Endothelial cell of umbilical vein (primary cell): Measurements from ENCODE around the gene ALDH1L1. TPM values are rescaled to one million over a fixed set of nuclear protein-coding genes. Genes with fewer than 3 reads are reported as not detected.

Experiments
- BruUV-seq: library from RNA; stranded (reverse); fragments of 400-500 nt; replicated peaks from 2 replicates; lab custom pipeline; 2021; lab: Mats Ljungman, UMichigan
- CTCF ChIA-PET: fragments of 300-600, 350-600 bp; sonication (Branson Sonifier 250); formaldehyde crosslinking; loops from one replicate; lab custom pipeline; 2021; ENCODE audit warnings: antibody characterized with exemption, inconsistent platforms; lab: Charles Lee
- POLR2A ChIA-PET: fragments of 300-600, 350-600 bp; sonication (Branson Sonifier 250); formaldehyde crosslinking; loops from one replicate; lab custom pipeline; 2021; ENCODE audit warnings: antibody characterized with exemption, inconsistent platforms; lab: Charles Lee
- DNase-seq: peaks from one replicate; pipeline ENCODE4 v3.0.0-alpha.2; 2011; ENCODE audit warnings: low read depth, low spot score
- FAIRE-seq: peaks from 2 replicates; lab custom pipeline; 2011; peaks lifted over from hg19 to GRCh38; lab: Jason Lieb, UNC
- H2AFZ ChIP-seq: 2 replicates; pipeline ENCODE4 v1.6.0; 2012; ENCODE audit warnings: low read depth, low read length, control low read depth, inconsistent platforms
- H3K27ac ChIP-seq: 2 replicates; pipeline ENCODE4 v1.5.1; 2011; ENCODE audit warnings: low read depth, mild to moderate bottlenecking, control low read depth, low read length, moderate library complexity; ENCODE audit not compliant: insufficient read depth
- H3K27me3 ChIP-seq, 2 experiments: 2 replicates each; pipeline versions ENCODE4 v1.6.0 to v1.6.1; 2011; ENCODE audit warnings: low read length in 2 of 2, mixed read lengths in 1 of 2; ENCODE audit not compliant: control insufficient read depth in 2 of 2, insufficient read depth in 2 of 2
- H3K36me3 ChIP-seq, 2 experiments: 2 replicates in 1 of 2; 3 replicates in 1 of 2; pipeline ENCODE4 v1.5.1; 2011; ENCODE audit warnings: low read length in 2 of 2, mild to moderate bottlenecking in 1 of 2, moderate library complexity in 1 of 2; ENCODE audit not compliant: control insufficient read depth in 2 of 2, insufficient read depth in 2 of 2; ENCODE audit errors: extremely low read depth in 1 of 2
- H3K4me1 ChIP-seq: 3 replicates; pipeline ENCODE4 v1.5.1; 2011; ENCODE audit warnings: mild to moderate bottlenecking, low read length; ENCODE audit not compliant: control insufficient read depth, insufficient read depth; ENCODE audit errors: extremely low read depth
- H3K4me2 ChIP-seq: 2 replicates; pipeline ENCODE4 v1.6.1; 2011; ENCODE audit warnings: low read length, control low read depth, mixed read lengths; ENCODE audit not compliant: insufficient read depth
- H3K4me3 ChIP-seq, 3 experiments: fragments of 200-600 bp in 1 of 3; sonication (generic), shearing (Covaris generic) in 1 of 3; replicated peaks in 1 of 3; 2 replicates each; pipeline ENCODE4 v1.5.1; 2011 to 2016; ENCODE audit warnings: control low read depth in 3 of 3, low read length in 3 of 3, mild to moderate bottlenecking in 2 of 3, inconsistent platforms in 1 of 3, low read depth in 1 of 3, moderate library complexity in 1 of 3; ENCODE audit not compliant: insufficient read depth in 1 of 3
- H3K79me2 ChIP-seq: 2 replicates; pipeline ENCODE4 v1.6.0; 2012; ENCODE audit warnings: low read length, inconsistent platforms; ENCODE audit not compliant: control insufficient read depth, insufficient read depth
- H3K9ac ChIP-seq: replicated peaks from 2 replicates; pipeline ENCODE3; 2011; ENCODE audit warnings: low read length, control low read depth; ENCODE audit not compliant: insufficient read depth; ENCODE audit errors: extremely low read depth
- H3K9me1 ChIP-seq: replicated peaks from 3 replicates; pipeline ENCODE4 v1.6.0; 2011; ENCODE audit warnings: mild to moderate bottlenecking, low read length; ENCODE audit not compliant: control insufficient read depth, insufficient read depth; ENCODE audit errors: extremely low read depth
- H3K9me3 ChIP-seq: replicated peaks from 2 replicates; pipeline ENCODE4 v1.5.1; 2012; ENCODE audit warnings: low read length, inconsistent platforms; ENCODE audit not compliant: control insufficient read depth, insufficient read depth
- H4K20me1 ChIP-seq: replicated peaks from 2 replicates; pipeline ENCODE3; 2011; ENCODE audit warnings: mild to moderate bottlenecking, low read length; ENCODE audit not compliant: control insufficient read depth, insufficient read depth; ENCODE audit errors: extremely low read depth
- EZH2 ChIP-seq: IDR thresholded peaks from 2 replicates; pipeline ENCODE4 v1.6.1; 2012; ENCODE audit warnings: borderline replicate concordance, low read depth, mild to moderate bottlenecking, moderate library complexity, low read length, inconsistent platforms; ENCODE audit not compliant: severe bottlenecking
- FOS ChIP-seq: IDR thresholded peaks from 2 replicates; pipeline ENCODE4 v1.6.1; 2011; ENCODE audit warnings: mild to moderate bottlenecking, low read length, moderate library complexity, borderline replicate concordance; ENCODE audit not compliant: insufficient read depth
- GATA2 ChIP-seq: IDR thresholded peaks from 2 replicates; pipeline ENCODE4 v1.7.0; 2011; ENCODE audit warnings: low read depth, mild to moderate bottlenecking, moderate library complexity, mixed read lengths, low read length; ENCODE audit not compliant: insufficient read length, insufficient read depth
- JUN ChIP-seq: IDR thresholded peaks from 2 replicates; pipeline ENCODE4 v1.6.1; 2011; ENCODE audit warnings: borderline replicate concordance, low read depth; ENCODE audit not compliant: insufficient read length, insufficient read depth
- MYC ChIP-seq: IDR thresholded peaks from one replicate; pipeline ENCODE4 v1.6.1; 2011; ENCODE audit warnings: mild to moderate bottlenecking, low read depth, low read length
- POLR2A ChIP-seq: IDR thresholded peaks from 2 replicates; pipeline ENCODE4 v1.6.1; 2012; ENCODE audit warnings: low read depth, mild to moderate bottlenecking, control low read depth, low read length
- POLR2AphosphoS5 ChIP-seq: IDR thresholded peaks from 2 replicates; pipeline ENCODE4 v1.6.1; 2012; ENCODE audit warnings: low read depth, mild to moderate bottlenecking, control low read depth, low read length, moderate library complexity; ENCODE audit not compliant: insufficient read depth
- dilution Hi-C: fragments of 300-500 bp; cut with MboI; formaldehyde crosslinking; loops from one replicate; pipeline ENCODE4 v1.15.0; 2019; ENCODE audit warnings: low sequenced_read_pairs; ENCODE audit not compliant: extremely low pct_ligation_motif_present
- intact Hi-C: fragments of 100-400 bp; cut with micrococcal nuclease; formaldehyde crosslinking; loops from one replicate; pipeline ENCODE4 v1.10.0; 2022
- polyA plus RNA-seq, 4 experiments: library from polyadenylated mRNA; depleted of rRNA in 3 of 4; stranded (reverse) in 3 of 4; unstranded in 1 of 4; fragments of >200 nt; gene quantifications; 2 replicates each; pipeline versions ENCODE4 v1.2.1 to v1.2.3, GENCODE V29; 2011 to 2012; ENCODE audit warnings: missing spikeins in 1 of 4
- total RNA-seq: library from RNA; stranded (reverse); gene quantifications from 2 replicates; pipeline ENCODE4 v1.2.3, GENCODE V29; 2021
- TF ChIP-seq, protein P1 (sequence below), 2 donors: IDR thresholded peaks; 1 replicate in 1 of 2; 2 replicates in 1 of 2; pipeline ENCODE4 v1.5.1; 2011; ENCODE audit warnings: low read length in 2 of 2, mild to moderate bottlenecking in 2 of 2, moderate library complexity in 2 of 2, control low read depth in 1 of 2, inconsistent platforms in 1 of 2, low read depth in 1 of 2; ENCODE audit not compliant: insufficient read depth in 1 of 2; ENCODE audit errors: extremely low read depth in 1 of 2
- TF ChIP-seq, protein P2 (sequence below): IDR thresholded peaks from 2 replicates; pipeline ENCODE4 v1.6.1; 2011; ENCODE audit not compliant: insufficient read depth, insufficient read length

ALDH1L1 gene
- total and polyA plus RNA-seq, 2 donors (not counting 3 experiments of a cell fraction or from before 2014, with no cell fraction given) = not detected

DNA sequence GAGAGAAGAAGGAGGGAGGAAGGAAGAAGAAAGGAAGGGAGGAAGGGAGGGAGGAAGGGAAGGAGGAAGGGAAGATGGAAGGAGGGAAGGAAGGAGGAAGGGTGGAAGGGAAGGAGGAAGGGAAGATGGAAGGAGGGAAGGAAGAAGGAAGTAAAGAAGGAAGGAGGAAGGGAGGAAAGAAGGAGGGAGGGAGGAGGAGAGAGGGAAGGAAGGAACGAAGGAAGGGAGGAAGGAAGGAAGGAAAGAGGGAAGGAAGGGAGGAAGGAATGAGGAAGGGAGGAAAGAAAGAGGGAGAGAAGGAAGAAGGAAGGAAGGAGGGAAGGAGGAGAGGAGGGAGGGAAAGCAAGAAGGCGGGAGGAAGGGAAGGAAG, 31.8 kb upstream of the ALDH1L1 start:
- intact Hi-C loops (loop anchor here (5.0 kb wide), 1 partner anchor 80 kb away; no protein-coding TSS in a partner anchor), dilution Hi-C loops (no loop called here)
- POLR2A ChIA-PET = no interaction called here
- Histone ChIP-seq H3K9me3 (no peaks in the 10 kb centered on the region), H3K36me3 (no peaks in the 10 kb centered on the region), H3K27ac (no peak overlapping the region), H3K4me1 (peaks cover 11% of the 10 kb centered on the region), H3K4me2 (no peak overlapping the region), H3K9ac (no peak overlapping the region), H3K9me1 (no peaks in the 10 kb centered on the region), H3K27me3 (peaks cover 24 to 26% of the 10 kb centered on the region in 2 experiments), H4K20me1 (no peaks in the 10 kb centered on the region), H3K4me3 (no peak overlapping the region), H3K79me2 (no peaks in the 10 kb centered on the region), H2AFZ (no peak overlapping the region)
- no TSS peak for BruUV-seq
- TF ChIP-seq POLR2AphosphoS5 (no peak), EZH2 (no peak), FOS (no peak), MYC (no peak), GATA2 (no peak), POLR2A (no peak), JUN (no peak)
- TF ChIP-seq, protein P1, sequence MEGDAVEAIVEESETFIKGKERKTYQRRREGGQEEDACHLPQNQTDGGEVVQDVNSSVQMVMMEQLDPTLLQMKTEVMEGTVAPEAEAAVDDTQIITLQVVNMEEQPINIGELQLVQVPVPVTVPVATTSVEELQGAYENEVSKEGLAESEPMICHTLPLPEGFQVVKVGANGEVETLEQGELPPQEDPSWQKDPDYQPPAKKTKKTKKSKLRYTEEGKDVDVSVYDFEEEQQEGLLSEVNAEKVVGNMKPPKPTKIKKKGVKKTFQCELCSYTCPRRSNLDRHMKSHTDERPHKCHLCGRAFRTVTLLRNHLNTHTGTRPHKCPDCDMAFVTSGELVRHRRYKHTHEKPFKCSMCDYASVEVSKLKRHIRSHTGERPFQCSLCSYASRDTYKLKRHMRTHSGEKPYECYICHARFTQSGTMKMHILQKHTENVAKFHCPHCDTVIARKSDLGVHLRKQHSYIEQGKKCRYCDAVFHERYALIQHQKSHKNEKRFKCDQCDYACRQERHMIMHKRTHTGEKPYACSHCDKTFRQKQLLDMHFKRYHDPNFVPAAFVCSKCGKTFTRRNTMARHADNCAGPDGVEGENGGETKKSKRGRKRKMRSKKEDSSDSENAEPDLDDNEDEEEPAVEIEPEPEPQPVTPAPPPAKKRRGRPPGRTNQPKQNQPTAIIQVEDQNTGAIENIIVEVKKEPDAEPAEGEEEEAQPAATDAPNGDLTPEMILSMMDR (IDR thresholded peaks at IDR 0.05; ENCODE audit: extremely low read depth in 1 of 2, insufficient read depth in 1 of 2, low read depth in 1 of 2, low read length in 2 of 2) = no peak
- TF ChIP-seq, protein P2, sequence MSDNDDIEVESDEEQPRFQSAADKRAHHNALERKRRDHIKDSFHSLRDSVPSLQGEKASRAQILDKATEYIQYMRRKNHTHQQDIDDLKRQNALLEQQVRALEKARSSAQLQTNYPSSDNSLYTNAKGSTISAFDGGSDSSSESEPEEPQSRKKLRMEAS = no peak
- FAIRE-seq (no peak), DNase-seq (no peak)
- CTCF ChIA-PET = interaction anchor here (1.0 to 1.8 kb wide), 3 partner anchors 14 to 101 kb away, joined by 3 to 30 read pairs (median 3); no protein-coding TSS in a partner anchor
